Posterior vena cava (tissue), 2 donors: ENCODE results near the gene CLIC4. TPM values are rescaled to one million over a fixed set of nuclear protein-coding genes. Genes with fewer than 3 reads are reported as not detected.
A peak's percentile ranks its signal among the peaks of the same experiment; 100 is the strongest.
"Not testable (repeated sequence)": the region's sequence is repeated elsewhere in the genome, so short reads cannot be mapped to it uniquely, and the experiment has no call there.

ENCODE experiments used
- DNase-seq: peaks from one replicate; pipeline ENCODE4 v3.0.0-alpha.2; 2020; ENCODE audit warnings: low spot score
- intact Hi-C, 2 donors: fragments of 100-400 bp; cut with DNase I; formaldehyde crosslinking; loops; one replicate each; pipeline versions ENCODE4 v1.14.1 to v1.14.2; 2022 to 2023
- total RNA-seq, 2 donors: library from RNA; stranded (reverse); fragmentation: NEBNext Ultra II Directional; extraction: Animal tissue kit (Norgen Biotek cat#: 25700); gene quantifications; one replicate each; pipeline ENCODE4 v1.2.1, GENCODE V29; 2021
- donor health status: DM: yes; HTN: yes; CAD: no.
- donor health status: DM: yes; HTN: yes; CAD: no.

CLIC4 gene
- total RNA-seq, 2 donors from 2014 or later: 566 to 848 TPM

- DNase-seq: no peak
- intact Hi-C loops: loop anchor here in 1 of 2 donors (10.0 kb wide), 1 partner anchor 990 kb away; no protein-coding TSS in a partner anchor
Observed at GRCh38 chr1:24714859-24715520, 30.3 kb upstream of the CLIC4 start.

- intact Hi-C loops: loop anchor here in 1 of 2 donors (10.0 kb wide), 1 partner anchor 989 kb away; no protein-coding TSS in a partner anchor
- no peak for DNase-seq
Observed at GRCh38 chr1:24715658-24716057, 29.6 kb upstream of the CLIC4 start.

DNA sequence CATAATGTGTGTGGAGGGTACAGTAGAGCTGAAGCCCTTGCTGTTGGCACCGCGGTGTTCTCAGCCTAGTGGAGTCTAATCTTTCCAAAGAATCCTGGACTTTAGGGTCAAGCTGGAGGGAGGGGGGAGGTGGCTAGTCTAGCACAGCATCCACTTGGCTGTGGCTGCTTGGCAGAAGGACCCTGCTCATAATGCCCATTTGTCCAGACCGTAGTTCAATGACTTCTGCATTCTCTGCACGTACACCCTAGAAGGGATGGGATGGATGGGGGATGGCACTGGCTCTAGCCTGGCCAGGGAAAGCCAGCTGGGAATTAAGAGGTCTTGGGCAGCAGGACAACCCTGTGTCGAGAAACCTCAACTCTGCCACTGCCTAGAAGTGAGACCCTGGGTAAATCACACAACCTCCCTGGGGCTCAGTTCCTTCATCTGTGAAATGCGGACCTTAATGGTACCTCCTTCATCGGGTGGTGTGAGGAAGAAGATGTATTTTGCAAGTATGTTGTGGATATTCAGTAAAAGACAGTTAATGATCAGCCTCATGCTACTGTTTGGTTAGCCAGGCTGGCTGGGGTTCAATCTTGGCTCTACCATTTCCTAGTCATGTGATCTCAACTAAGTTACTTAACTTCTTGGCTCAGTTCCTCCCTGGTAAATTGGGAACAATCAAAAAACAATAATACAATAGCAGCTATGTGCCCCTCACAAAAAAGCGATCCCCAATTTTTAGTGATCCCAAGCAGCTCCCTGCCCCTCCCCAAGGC, 27.2 kb upstream of the CLIC4 start:
- intact Hi-C loops: loop anchor here in 1 of 2 donors (10.0 kb wide), 1 partner anchor 987 kb away; no protein-coding TSS in a partner anchor
- no peak for DNase-seq

DNA sequence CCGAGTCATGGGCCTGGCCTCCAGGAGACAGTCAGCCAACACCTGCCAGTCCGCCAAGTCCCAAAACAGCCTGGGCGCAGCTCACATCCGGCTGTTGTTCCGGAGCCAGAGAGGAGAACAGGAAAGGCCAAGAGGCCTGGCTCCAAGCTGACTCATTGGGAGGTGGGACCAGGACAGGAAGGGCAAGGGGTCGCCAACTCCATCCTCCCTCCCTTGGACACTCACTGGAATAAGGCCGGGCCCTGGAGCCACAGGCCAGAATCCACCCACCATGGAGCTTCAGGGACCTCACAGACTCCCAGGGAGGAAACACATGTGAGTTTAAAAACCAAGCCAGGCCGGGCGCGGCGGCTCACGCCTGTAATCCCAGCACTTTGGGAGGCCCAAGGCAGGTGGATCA, 25.1 kb upstream of the CLIC4 start:
- intact Hi-C loops: no loop called here
- DNase-seq: peak; percentile 96

DNA sequence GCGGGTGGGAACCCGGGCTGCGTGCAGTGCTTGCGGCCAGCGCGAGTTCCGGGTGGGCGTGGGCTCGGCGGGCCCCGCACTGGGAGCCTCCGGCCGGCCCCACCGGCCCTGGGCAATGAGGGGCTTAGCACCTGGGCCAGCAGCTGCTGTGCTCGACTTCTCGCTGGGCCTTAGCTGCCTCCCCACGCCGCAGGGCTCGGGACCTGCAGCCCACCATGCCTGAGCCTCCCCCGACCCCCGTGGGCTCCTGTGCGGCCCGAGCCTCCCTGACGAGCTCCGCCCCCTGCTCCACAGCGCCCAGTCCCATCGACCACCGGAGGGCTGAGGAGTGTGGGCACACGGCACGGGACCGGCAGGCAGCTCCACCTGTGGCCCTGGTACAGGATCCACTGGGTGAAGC, 23.7 kb upstream of the CLIC4 start:
- intact Hi-C loops: no loop called here
- no peak for DNase-seq

GRCh38 chr1:24722073-24723035, 22.9 kb upstream of the CLIC4 start:
- intact Hi-C loops, DNase-seq: not testable (repeated sequence)

DNA sequence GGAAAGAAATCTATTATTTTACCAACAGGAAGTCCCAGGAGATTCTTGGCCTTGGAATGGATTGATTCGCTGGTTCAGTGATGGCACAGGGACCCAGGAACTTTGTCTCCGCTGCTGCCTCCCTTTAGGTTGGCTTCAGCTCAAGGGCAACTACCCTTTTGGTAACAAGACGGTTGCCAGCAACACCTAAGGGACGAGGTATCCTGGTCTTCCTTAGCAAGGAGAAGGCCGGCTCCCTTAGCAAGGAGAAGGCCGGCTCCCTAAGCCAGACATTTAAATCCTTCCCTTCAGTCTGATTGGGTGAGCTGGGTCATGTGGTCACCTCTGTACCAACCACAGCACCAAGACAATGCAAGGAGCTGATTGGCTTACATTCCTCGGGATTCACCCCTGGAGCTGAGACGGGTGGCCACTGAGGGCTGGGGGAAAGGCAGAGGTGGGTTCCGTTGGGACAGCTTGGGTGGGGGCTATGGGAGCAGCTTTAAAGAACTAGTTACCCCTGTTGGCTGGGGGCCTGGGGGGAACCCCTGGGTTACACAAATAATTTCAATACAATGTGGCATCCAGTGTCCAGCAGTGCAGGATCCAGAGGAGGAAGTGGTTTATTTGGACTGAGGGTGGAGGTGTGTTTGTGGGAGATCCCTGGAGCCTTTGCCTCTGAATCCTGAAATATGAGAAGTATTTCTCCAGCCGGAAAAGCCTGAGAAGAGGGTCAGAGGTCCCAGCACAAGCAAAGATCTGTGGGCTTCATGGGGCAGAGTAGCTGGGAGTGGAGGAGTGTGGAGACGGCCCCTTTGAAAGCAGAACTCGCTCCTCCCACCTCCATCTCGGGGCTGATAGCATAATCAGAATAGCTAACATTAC, 20.7 kb upstream of the CLIC4 start:
- intact Hi-C loops: no loop called here
- DNase-seq: no peak

- intact Hi-C loops: no loop called here
Observed at GRCh38 chr1:24725209-24725651, 20.0 kb upstream of the CLIC4 start.

DNA sequence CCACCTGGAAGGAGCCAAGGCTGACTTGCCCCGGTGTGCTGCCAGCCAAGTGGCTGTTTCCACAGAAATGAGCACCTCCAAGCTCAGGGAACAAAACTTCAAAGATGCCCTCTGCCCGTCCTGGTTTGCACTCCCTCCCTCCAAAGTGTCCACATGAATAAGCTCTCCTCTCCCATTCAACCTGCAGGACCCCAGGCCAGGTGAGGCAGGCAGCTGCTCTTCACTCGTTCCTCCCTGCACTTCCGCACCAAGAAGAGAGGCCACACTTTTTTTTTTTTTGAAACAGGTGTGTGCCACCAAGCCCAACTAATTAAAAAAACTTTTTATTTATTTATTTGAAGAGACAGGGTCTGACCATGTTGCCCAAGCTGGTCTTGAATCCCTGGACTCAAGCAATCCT, 18.5 kb upstream of the CLIC4 start:
- intact Hi-C loops: no loop called here

More at GRCh38 chr1:24725209-24725651, 20.0 kb upstream of the CLIC4 start:
- DNase-seq: no peak

GRCh38 chr1:24727501-24728216, 17.6 kb upstream of the CLIC4 start:
- intact Hi-C loops: no loop called here
- peak; percentile 95 for DNase-seq

More for the DNA sequence above, 18.5 kb upstream of the CLIC4 start:
- DNase-seq: no peak

DNA sequence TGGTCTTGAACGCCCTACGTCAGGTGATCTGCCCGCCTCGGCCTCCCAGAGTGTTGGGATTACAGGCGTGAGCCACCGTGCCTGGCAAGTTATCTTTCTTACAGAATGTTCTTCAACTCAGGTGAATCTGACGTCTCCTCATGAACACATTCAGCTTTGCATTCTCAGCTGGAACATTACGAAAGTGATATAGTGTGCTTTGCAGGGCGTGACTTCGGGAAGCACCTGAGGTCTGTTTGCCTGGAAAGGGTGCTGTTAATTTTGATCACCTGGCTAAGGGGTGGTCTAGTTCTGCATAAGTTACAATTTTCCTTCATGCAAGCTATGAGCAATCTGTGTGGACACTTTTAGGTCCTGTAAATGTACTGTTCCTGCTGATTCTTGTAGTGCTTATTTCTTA, 16.3 kb upstream of the CLIC4 start:
- intact Hi-C loops: no loop called here
- no peak for DNase-seq

DNA sequence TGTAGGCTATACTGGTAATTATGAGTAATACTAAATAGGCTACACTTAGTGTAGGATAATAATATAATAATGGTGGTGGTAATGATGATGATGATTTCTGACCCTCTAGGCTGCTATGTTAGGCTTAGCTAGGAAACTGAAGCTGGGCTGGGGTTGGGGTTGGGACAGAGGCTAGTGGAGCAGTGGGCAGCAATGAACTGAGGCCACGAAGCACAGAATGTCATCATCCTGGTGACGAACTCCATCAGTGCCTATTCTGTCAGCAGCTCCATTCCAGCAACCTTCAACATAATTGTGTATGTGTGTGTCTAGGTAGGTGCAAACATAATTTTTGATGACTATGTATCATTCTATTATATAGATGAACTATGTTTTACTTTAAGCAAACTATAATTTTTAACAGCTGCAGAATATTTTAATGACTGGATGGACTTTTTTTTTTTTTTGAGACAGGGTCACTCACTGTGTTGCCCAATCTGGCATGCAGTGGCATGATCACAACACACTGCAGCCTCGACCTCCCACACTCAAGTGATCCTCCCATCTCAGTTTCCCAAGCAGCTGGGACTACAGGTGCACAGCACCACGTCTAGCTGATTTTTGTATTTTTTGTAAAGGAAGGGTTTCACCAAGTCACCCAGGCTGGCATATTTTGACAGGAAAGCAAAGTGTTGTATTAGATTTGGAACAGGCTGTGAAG, 12.9 kb upstream of the CLIC4 start:
- DNase-seq: no peak
- intact Hi-C loops: loop anchor here in 1 of 2 donors (10.0 kb wide), 1 partner anchor 48 kb away; no protein-coding TSS in a partner anchor

- intact Hi-C loops: loop anchor here in 1 of 2 donors (10.0 kb wide), 1 partner anchor 49 kb away; no protein-coding TSS in a partner anchor
- DNase-seq: not testable (repeated sequence)
Observed at GRCh38 chr1:24733342-24733741, 11.9 kb upstream of the CLIC4 start.

DNA sequence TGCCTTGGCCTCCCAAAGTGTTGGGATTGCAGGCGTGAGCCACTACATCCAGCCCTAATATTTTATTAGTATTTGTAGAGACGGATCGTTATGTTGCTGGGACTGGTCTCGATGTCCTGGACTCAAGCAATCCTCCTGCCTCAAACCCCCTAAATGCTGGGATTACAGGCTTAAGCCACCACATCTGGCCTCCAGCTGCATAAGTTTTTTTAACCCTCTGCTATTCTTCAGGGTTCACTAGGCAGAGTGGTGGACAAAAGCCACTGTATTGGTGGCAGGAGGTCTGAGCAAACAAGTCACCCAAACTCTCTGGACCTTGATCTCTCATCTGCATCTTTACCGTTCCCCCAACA, 10.1 kb upstream of the CLIC4 start:
- peak; percentile 23 for DNase-seq
- intact Hi-C loops: loop anchor here in 1 of 2 donors (10.0 kb wide), 1 partner anchor 50 kb away; no protein-coding TSS in a partner anchor

- intact Hi-C loops: loop anchor here in 1 of 2 donors (10.0 kb wide), 1 partner anchor 51 kb away; no protein-coding TSS in a partner anchor
- peak; percentile 73 for DNase-seq
Observed at GRCh38 chr1:24735509-24736375, 9.5 kb upstream of the CLIC4 start.
